Thyroid gland (tissue), 4 donors: Measurements from ENCODE around the gene MBD3L2B. TPM values are rescaled to one million over a fixed set of nuclear protein-coding genes. Genes with fewer than 3 reads are reported as not detected.
A peak's percentile ranks its signal among the peaks of the same experiment; 100 is the strongest.
"Not testable (repeated sequence)": the region's sequence is repeated elsewhere in the genome, so short reads cannot be mapped to it uniquely, and the experiment has no call there.

Source experiments
- DNase-seq, 2 donors: peaks; one replicate each; pipeline ENCODE4 v3.0.0-alpha.2; 2019
- H3K27ac ChIP-seq, 3 donors: fragments of 200-600 bp; sonication (generic); 1 replicate in 2 of 3; 2 replicates in 1 of 3; pipeline ENCODE4 v1.5.1; 2016 to 2019; ENCODE audit warnings: mild to moderate bottlenecking in 1 of 3, moderate library complexity in 1 of 3
- H3K27me3 ChIP-seq: fragments of 200-600 bp; sonication (generic); one replicate; pipeline ENCODE4 v1.5.1; 2019
- H3K36me3 ChIP-seq, 2 donors: fragments of 200-600 bp; sonication (generic); one replicate each; pipeline ENCODE4 v1.5.1; 2016 to 2019
- H3K4me1 ChIP-seq, 2 donors: fragments of 200-600 bp; sonication (generic); one replicate each; pipeline ENCODE4 v1.5.1; 2017 to 2019
- H3K4me3 ChIP-seq, 3 donors: fragments of 200-600 bp; sonication (generic); replicated peaks in 1 of 3; 1 replicate in 2 of 3; 2 replicates in 1 of 3; pipeline ENCODE4 v1.5.1; 2016; ENCODE audit warnings: mild to moderate bottlenecking in 1 of 3
- H3K9me3 ChIP-seq: fragments of 200-600 bp; sonication (generic); one replicate; pipeline ENCODE4 v1.5.1; 2017
- POLR2A ChIP-seq, 2 donors: fragments of 450-650 bp; IDR thresholded peaks; one replicate each; pipeline ENCODE4 v1.6.1; 2017; ENCODE audit warnings: antibody characterized with exemption in 2 of 2, mild to moderate bottlenecking in 2 of 2, moderate library complexity in 1 of 2
- WGBS, 2 donors: methylation state at CpG; one replicate each; pipeline ENCODE4 v1.1.5; 2017; 5-methylcytosine and 5-hydroxymethylcytosine counted together
- intact Hi-C: fragments of 100-400 bp; cut with DNase I; formaldehyde crosslinking; loops from one replicate; pipeline ENCODE4 v1.15.1; 2023
- total RNA-seq, 4 donors: library from RNA; depleted of rRNA; stranded (reverse); fragments of >200 nt; gene quantifications; one replicate each; pipeline ENCODE4 v1.2.3, GENCODE V29; 2016
- TF ChIP-seq, protein P1 (sequence below), 6 experiments: fragments of 200-600 bp in 3 of 6; fragments of 450-650 bp in 3 of 6; sonication (generic) in 3 of 6; IDR thresholded peaks; one replicate each; pipeline ENCODE4 v1.5.1; 2016 to 2019; ENCODE audit warnings: antibody characterized with exemption in 6 of 6, mild to moderate bottlenecking in 2 of 6, inconsistent platforms in 1 of 6, moderate library complexity in 1 of 6

MBD3L2B gene
- total RNA-seq = not detected

DNA sequence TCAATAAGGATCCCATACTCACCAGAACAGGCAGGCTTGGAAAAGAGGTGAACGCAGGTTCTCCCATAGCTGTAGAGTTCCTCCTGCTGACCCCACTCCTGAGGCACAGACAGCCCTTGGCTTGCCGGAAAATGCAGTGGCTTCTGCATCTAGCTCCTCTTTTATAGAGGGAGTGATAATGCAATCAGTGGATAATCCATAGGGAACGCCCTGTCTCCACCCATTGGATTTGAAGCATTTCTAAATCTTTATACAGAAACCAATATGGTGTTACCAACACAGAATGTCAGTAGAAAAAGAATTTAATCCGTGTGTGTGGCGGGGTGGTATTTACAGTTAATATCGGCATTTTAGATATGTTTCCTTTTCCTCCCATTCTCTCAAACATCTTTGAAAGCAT lies at the start of gene MBD3L2B:
Gene MBD3L2B (minus strand): TSS at position 101 of the 400 bp plus-strand sequence. CDS start 34 bp downstream, at position 67.
- H3K27me3 ChIP-seq, DNase-seq, intact Hi-C loops, H3K27ac ChIP-seq, H3K4me3 ChIP-seq, H3K36me3 ChIP-seq, H3K4me1 ChIP-seq, H3K9me3 ChIP-seq: not testable (repeated sequence)
- WGBS, 2 donors = no CpG with 5 or more reads among the region's 6 CpGs

DNA sequence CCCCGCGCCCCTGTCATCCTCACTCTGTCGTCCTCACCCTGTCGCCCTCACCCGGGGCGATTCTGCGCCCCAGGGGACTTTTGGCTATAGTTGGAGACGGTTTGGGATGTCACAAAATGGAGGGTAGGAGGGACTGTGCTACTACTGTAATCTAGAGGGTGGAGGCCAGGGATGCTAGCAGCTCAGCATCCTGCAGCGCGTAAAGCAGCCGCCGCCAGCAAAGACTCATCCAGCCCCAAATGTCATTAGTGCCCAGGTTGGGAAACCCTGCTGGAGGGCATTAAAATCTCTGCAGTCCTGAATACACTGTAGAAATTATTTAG lies 48.6 kb upstream of the MBD3L2B start:
- peak overlapping the region; percentile 65 to 98 (median 97) for H3K4me3 ChIP-seq
- no peaks in the 10 kb centered on the region for H3K9me3 ChIP-seq
- peak overlapping the region; percentile 33 to 84 (median 64) for H3K27ac ChIP-seq
- TF ChIP-seq POLR2A (IDR thresholded peaks at IDR 0.05) = no peak
- TF ChIP-seq, protein P1, sequence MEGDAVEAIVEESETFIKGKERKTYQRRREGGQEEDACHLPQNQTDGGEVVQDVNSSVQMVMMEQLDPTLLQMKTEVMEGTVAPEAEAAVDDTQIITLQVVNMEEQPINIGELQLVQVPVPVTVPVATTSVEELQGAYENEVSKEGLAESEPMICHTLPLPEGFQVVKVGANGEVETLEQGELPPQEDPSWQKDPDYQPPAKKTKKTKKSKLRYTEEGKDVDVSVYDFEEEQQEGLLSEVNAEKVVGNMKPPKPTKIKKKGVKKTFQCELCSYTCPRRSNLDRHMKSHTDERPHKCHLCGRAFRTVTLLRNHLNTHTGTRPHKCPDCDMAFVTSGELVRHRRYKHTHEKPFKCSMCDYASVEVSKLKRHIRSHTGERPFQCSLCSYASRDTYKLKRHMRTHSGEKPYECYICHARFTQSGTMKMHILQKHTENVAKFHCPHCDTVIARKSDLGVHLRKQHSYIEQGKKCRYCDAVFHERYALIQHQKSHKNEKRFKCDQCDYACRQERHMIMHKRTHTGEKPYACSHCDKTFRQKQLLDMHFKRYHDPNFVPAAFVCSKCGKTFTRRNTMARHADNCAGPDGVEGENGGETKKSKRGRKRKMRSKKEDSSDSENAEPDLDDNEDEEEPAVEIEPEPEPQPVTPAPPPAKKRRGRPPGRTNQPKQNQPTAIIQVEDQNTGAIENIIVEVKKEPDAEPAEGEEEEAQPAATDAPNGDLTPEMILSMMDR (IDR thresholded peaks at IDR 0.05) = no peak
- DNase-seq = no peak
- 0% methylated on average over 4 to 9 of the region's 12 CpGs for WGBS, 2 donors
- peaks cover 8 to 10% of the 10 kb centered on the region in 2 donors for H3K4me1 ChIP-seq
- peaks cover 35 to 38% of the 10 kb centered on the region in 2 donors for H3K36me3 ChIP-seq
- no peaks in the 10 kb centered on the region for H3K27me3 ChIP-seq
- intact Hi-C loops = no loop called here

DNA sequence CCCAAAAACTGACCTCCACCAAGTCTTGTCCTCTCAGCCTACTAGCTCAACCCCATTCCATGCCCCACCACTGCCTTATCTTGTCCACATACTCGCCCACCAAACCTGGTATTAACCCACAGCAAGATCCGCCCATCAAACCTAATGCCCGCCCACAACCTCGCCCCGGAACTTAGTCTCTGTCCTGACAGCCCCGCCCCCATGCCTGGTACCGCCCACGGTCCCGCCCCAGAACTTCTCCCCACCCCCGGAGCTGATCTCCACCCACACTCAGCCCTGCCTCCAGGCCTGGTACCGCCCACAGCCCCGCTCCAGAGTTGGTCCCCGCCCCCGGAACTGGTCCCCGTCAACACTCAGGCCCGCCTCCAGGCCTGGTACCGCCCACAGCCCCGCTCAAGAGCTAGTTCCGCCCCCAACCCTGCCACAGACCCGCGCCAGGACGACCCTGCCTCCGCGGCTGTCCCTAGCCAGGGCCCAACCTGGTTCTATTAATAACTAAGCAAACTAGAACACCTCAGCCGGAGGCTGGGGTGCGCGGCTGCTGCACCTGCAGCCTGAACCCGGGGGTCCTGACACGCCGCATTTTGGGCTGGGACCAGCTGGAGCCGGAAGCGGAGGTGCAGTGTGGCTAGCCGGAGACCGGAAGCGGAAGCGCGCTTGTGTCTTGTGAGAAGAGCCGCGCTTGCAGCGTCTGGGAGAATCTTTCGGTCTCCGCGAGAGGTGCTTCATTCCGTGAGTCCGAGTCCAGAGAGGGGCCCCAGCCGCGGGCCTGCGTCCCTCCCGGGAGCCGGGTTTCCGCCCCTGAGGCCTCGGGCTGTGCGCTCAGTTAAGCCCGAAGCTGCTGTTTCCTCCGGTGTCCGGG lies 48.0 kb upstream of the MBD3L2B start, which contains the start of gene ZNF557:
Gene ZNF557 (plus strand): TSS at position 662 of the 862 bp plus-strand sequence. CDS start 5,372 bp downstream, outside the sequence.
- H3K27ac ChIP-seq = peak within 1 kb of the TSS; percentile 33 to 84 (median 64)
- H3K27me3 ChIP-seq = no peaks in the 10 kb centered on the region
- TF ChIP-seq POLR2A (IDR thresholded peaks at IDR 0.05) = peak in 1 of 2 donors; percentile 64
- TF ChIP-seq, protein P1 (IDR thresholded peaks at IDR 0.05) = no peak
- peak within 1 kb of the TSS; percentile 65 to 98 (median 97) for H3K4me3 ChIP-seq
- peaks cover 8 to 10% of the 10 kb centered on the region in 2 donors for H3K4me1 ChIP-seq
- H3K9me3 ChIP-seq = no peaks in the 10 kb centered on the region
- 2 to 3% methylated on average over 7 to 14 of the region's 56 CpGs for WGBS, 2 donors
- H3K36me3 ChIP-seq = peaks cover 31 to 34% of the 10 kb centered on the region in 2 donors
- peak; percentile 99 for DNase-seq
- intact Hi-C loops = no loop called here

DNA sequence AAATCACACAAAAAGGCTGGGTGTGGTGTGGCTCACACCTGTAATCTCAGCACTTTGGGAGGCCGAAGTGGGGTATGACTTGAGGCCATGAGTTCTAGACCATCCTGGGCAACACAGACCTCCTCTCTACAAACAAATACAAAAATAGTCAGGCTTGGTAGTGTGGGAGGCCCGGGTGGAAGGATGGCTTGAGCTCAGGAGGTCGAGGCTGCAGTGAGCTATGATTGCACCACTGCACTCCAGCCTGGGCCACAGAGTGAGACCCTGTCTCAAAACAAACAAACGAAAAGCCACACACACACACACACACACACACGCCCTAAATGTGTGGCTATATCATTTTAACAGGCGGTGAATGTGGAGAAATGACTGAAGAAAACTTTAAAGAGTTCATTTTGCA lies 47.4 kb upstream of the MBD3L2B start:
- Histone ChIP-seq H3K27me3 (no peaks in the 10 kb centered on the region), H3K27ac (no peak overlapping the region), H3K36me3 (peaks cover 25 to 27% of the 10 kb centered on the region in 2 donors), H3K4me3 (no peak overlapping the region), H3K4me1 (peaks cover 8 to 10% of the 10 kb centered on the region in 2 donors), H3K9me3 (no peaks in the 10 kb centered on the region)
- WGBS, 2 donors = 86 to 89% methylated on average over 6 of the region's 6 CpGs
- no peak for DNase-seq
- intact Hi-C loops = no loop called here
- TF ChIP-seq, protein P1 (IDR thresholded peaks at IDR 0.05) = no peak

DNA sequence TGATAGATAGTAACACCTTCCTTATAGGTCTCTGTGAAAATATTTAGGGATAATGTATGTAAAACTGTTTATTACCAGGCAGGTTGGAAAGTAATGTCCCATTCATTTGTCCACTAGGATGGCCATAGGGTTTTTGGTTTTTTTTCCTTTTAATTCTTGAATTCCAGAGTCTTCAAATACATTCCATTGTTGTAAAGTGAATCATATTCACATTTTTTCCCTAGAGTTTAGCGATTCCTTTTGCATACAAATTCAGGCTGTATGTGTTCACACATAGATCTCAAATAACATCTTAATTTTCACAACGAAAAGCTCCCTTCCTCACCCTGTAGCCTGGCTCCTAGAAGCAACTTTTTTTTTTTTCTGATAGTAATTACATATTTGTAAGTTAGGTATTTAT lies 46.5 kb upstream of the MBD3L2B start:
- TF ChIP-seq, protein P1 (IDR thresholded peaks at IDR 0.05) = no peak
- TF ChIP-seq POLR2A (IDR thresholded peaks at IDR 0.05) = no peak
- no peak overlapping the region for H3K4me3 ChIP-seq
- 91 to 95% methylated on average over 2 of the region's 2 CpGs for WGBS, 2 donors
- H3K4me1 ChIP-seq = peaks cover 8 to 10% of the 10 kb centered on the region in 2 donors
- H3K9me3 ChIP-seq = no peaks in the 10 kb centered on the region
- H3K27me3 ChIP-seq = no peaks in the 10 kb centered on the region
- no peak for DNase-seq
- H3K27ac ChIP-seq = no peak overlapping the region
- H3K36me3 ChIP-seq = peaks cover 16 to 18% of the 10 kb centered on the region in 2 donors
- intact Hi-C loops = no loop called here
